PC-9 (cell line): ENCODE measurements around the gene PTX3.

ENCODE experiments used
- CTCF ChIP-seq: fragments of 200-600 bp; sonication (generic); conservative IDR thresholded peaks from 2 replicates; pipeline ENCODE4 v1.6.1; 2017; ENCODE audit warnings: mixed run types, antibody characterized with exemption, mild to moderate bottlenecking, moderate library complexity
- EZH2 ChIP-seq: fragments of 200-600 bp; sonication (generic); IDR thresholded peaks from 2 replicates; pipeline ENCODE4 v1.8.0; 2017; ENCODE audit warnings: antibody characterized with exemption, low read depth

GRCh38 chr3:157414861-157415260 lies 21.8 kb upstream of the PTX3 start:
- no peak for TF ChIP-seq CTCF
- TF ChIP-seq EZH2: no peak
